ENCODE results near the gene FERMT1.

Gene FERMT1

GRCh38 chr20:6099819-6100218 lies 23.0 kb downstream of the FERMT1 start:
- DNase-seq (ENCODE audit: low read depth, low spot score): no peak
- ChIA-PET CTCF (no interaction called here), POLR2A (no interaction called here)
- H3K4me3 ChIP-seq (ENCODE audit: low read depth, low read length): no peak overlapping the region
- no peak for TF ChIP-seq CTCF (IDR thresholded peaks at IDR 0.05; ENCODE audit: insufficient read depth, low read length, missing control alignments)

- no peak overlapping the region for H3K4me3 ChIP-seq (ENCODE audit: low read depth, low read length)
- TF ChIP-seq CTCF (IDR thresholded peaks at IDR 0.05; ENCODE audit: insufficient read depth, low read length, missing control alignments): no peak
- CTCF ChIA-PET: interaction anchor here (2.9 kb wide), 1 partner anchor 17 kb away, joined by 8 read pairs; no protein-coding TSS in a partner anchor
- no peak for DNase-seq (ENCODE audit: low read depth, low spot score)
- POLR2A ChIA-PET: no interaction called here
Observed at GRCh38 chr20:6095409-6095808, 27.4 kb downstream of the FERMT1 start.

GRCh38 chr20:6094565-6094964 lies 28.3 kb downstream of the FERMT1 start:
- POLR2A ChIA-PET: no interaction called here
- CTCF ChIA-PET: interaction anchor here (2.9 kb wide), 1 partner anchor 16 kb away, joined by 8 read pairs; no protein-coding TSS in a partner anchor
- no peak for DNase-seq (ENCODE audit: low read depth, low spot score)
- no peak for TF ChIP-seq CTCF (IDR thresholded peaks at IDR 0.05; ENCODE audit: insufficient read depth, low read length, missing control alignments)
- H3K4me3 ChIP-seq (ENCODE audit: low read depth, low read length): no peak overlapping the region

GRCh38 chr20:6094063-6094462 lies 28.8 kb downstream of the FERMT1 start:
- H3K4me3 ChIP-seq (ENCODE audit: low read depth, low read length): no peak overlapping the region
- no peak for TF ChIP-seq CTCF (IDR thresholded peaks at IDR 0.05; ENCODE audit: insufficient read depth, low read length, missing control alignments)
- DNase-seq (ENCODE audit: low read depth, low spot score): no peak
- ChIA-PET POLR2A (no interaction called here), CTCF (interaction anchor here (2.9 kb wide), 1 partner anchor 16 kb away, joined by 8 read pairs; no protein-coding TSS in a partner anchor)

GRCh38 chr20:6091661-6092060 lies 31.2 kb downstream of the FERMT1 start:
- no peak for DNase-seq (ENCODE audit: low read depth, low spot score)
- ChIA-PET POLR2A (no interaction called here), CTCF (no interaction called here)
- no peak overlapping the region for H3K4me3 ChIP-seq (ENCODE audit: low read depth, low read length)
- TF ChIP-seq CTCF (IDR thresholded peaks at IDR 0.05; ENCODE audit: insufficient read depth, low read length, missing control alignments): no peak

- no peak for TF ChIP-seq CTCF (IDR thresholded peaks at IDR 0.05; ENCODE audit: insufficient read depth, low read length, missing control alignments)
- H3K4me3 ChIP-seq (ENCODE audit: low read depth, low read length): no peak overlapping the region
- CTCF ChIA-PET: interaction anchor here (0.8 to 1.0 kb wide), 2 partner anchors 8 to 12 kb away, joined by 3 read pairs; no protein-coding TSS in a partner anchor
- POLR2A ChIA-PET: no interaction called here
- DNase-seq (ENCODE audit: low read depth, low spot score): no peak
Observed at GRCh38 chr20:6086868-6087267, 36.0 kb downstream of the FERMT1 start.

Data from AG04449 (cell line).